Activated naive CD8-positive, alpha-beta T cell treated with anti-CD3 and anti-CD28 coated beads, Interleukin-2, amount 50 U/mL, for 24 hours (primary cell): ENCODE data around the gene HSD17B8.
A peak's percentile ranks its signal among the peaks of the same experiment; 100 is the strongest.

Experiments
- ATAC-seq: fragments of 150-1000 bp; cut with Tn5 transposase; one replicate; pipeline ENCODE4 v1.10.0; 2021
- DNase-seq: peaks from one replicate; pipeline ENCODE4 v3.0.0; 2021
- H3K27ac Mint-ChIP-seq: one replicate; pipeline ENCODE4 v1.8.0; 2021; ENCODE audit warnings: mild to moderate bottlenecking, mixed read lengths
- H3K27me3 Mint-ChIP-seq: one replicate; pipeline ENCODE4 v1.8.0; 2021; ENCODE audit warnings: mixed read lengths
- H3K36me3 Mint-ChIP-seq: one replicate; pipeline ENCODE4 v1.8.0; 2021; ENCODE audit warnings: low read depth, mixed read lengths
- H3K4me1 Mint-ChIP-seq: one replicate; pipeline ENCODE4 v1.8.0; 2021; ENCODE audit warnings: mixed read lengths
- H3K4me3 Mint-ChIP-seq: one replicate; pipeline ENCODE4 v1.8.0; 2021; ENCODE audit warnings: mild to moderate bottlenecking, moderate library complexity, mixed read lengths
- H3K9me3 Mint-ChIP-seq: one replicate; pipeline ENCODE4 v1.8.0; 2021; ENCODE audit warnings: mixed read lengths

HSD17B8 gene

DNA sequence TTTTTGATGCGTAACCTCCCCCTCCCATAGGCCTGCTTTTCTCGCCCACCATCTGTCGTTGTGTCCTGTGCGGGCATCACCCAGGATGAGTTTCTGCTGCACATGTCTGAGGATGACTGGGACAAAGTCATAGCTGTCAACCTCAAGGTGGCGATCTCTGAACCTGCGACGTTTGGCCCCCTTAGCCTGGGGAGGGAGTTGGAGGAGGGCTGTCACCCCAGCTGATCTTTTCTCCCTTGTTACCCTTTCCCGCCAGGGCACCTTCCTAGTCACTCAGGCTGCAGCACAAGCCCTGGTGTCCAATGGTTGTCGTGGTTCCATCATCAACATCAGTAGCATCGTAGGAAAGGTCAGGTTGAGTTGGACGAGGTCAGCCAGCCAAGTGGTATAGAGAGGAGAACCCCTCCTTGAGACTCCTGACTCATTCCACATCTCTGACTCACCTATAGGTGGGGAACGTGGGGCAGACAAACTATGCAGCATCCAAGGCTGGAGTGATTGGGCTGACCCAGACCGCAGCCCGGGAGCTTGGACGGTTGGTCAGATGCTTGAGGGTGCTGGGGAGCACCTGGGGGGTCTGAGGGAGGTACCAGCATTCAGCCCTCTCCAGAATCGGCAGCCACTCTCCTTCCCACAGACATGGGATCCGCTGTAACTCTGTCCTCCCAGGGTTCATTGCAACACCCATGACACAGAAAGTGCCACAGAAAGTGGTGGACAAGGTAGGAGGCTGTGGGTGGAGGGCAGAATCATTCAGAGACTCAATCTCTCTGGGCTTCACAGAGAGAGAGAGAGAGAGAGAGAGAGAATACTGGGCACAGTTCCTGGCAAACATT, 954 bp downstream of the HSD17B8 start:
- H3K4me3 Mint-ChIP-seq: peak overlapping the region; percentile 87
- peak overlapping the region; percentile 95 for H3K27ac Mint-ChIP-seq
- DNase-seq: peak; percentile 65
- ATAC-seq: peak; percentile 70
- no peaks in the 10 kb centered on the region for H3K9me3 Mint-ChIP-seq
- H3K4me1 Mint-ChIP-seq: peaks cover 72% of the 10 kb centered on the region
- peaks cover 46% of the 10 kb centered on the region for H3K36me3 Mint-ChIP-seq
- H3K27me3 Mint-ChIP-seq: no peaks in the 10 kb centered on the region

DNA sequence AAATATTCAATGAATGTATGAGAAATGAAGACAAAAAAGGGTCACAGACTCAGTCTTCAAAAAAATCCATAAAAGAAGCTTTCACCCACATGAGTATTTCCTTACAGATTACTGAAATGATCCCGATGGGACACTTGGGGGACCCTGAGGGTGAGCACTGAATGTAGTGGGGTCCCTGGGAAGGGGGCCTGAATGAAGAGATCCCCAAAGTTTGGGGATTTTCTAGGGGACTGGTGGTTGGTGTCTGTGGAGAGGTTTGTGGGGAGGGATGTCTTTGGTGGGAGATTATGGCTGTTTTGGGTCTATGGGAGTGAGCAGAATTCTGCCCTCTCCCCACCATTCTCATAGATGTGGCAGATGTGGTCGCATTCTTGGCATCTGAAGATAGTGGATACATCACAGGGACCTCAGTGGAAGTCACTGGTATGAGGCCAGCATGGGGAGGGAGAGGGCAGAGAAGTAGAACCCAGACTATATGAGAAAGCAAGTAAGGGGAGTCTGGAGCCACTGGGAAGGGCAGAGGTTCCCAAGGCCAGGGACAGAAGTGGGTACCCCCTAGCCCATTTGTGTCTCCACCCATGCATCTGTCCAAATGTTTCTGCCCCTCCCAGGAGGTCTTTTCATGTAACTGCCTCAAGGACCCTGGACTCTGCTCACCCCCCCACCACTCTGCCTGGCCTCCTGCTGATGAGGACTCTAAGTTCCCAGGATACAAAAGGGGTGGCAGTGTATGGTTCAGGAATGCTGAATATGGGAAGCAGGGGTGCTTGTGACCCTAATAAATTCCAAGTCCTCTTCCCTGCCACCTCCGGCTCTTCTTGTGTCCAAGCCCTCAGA, 1.8 kb downstream of the HSD17B8 start:
- peaks cover 46% of the 10 kb centered on the region for H3K36me3 Mint-ChIP-seq
- no peak for ATAC-seq
- DNase-seq: no peak
- H3K9me3 Mint-ChIP-seq: no peaks in the 10 kb centered on the region
- H3K4me3 Mint-ChIP-seq: peak overlapping the region; percentile 87
- peaks cover 68% of the 10 kb centered on the region for H3K4me1 Mint-ChIP-seq
- H3K27ac Mint-ChIP-seq: peak overlapping the region; percentile 95
- no peaks in the 10 kb centered on the region for H3K27me3 Mint-ChIP-seq

DNA sequence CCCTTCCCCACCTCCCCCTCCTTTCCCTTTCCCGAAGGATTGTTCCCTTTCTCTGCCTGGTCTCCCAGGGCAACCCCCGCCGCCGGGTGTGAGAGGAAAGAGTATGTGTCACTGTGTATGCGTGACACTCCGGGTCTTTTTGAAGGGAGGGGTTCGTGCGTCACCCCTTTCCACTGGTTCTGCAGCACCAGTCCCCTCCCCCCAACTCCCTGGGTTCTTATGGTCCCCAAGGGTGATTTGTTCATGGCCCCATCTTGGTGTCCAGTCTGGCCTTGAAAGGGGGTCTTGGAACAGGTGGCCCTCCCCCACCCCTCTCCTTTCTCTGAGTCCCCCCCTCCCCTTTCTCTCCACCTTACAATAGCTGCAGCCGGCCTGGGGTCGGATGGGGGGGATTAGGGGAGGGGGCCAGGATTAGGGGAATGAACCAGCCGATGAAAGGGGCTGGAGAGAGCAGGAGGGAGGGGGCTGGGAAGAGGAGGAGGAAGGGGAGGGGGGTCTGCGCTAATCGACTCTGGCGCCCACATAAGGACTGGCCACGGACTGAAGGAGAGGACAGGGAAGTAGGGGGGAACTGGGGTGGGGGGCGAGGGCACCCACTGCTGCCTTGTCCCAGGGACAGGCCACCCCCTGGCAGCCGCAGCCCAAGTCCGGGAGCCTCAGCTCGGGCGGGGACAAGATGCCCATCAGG, 2.6 kb downstream of the HSD17B8 start:
- ATAC-seq: no peak
- H3K36me3 Mint-ChIP-seq: peaks cover 41% of the 10 kb centered on the region
- peak overlapping the region; percentile 89 for H3K27ac Mint-ChIP-seq
- peak overlapping the region; percentile 91 for H3K4me3 Mint-ChIP-seq
- no peaks in the 10 kb centered on the region for H3K9me3 Mint-ChIP-seq
- H3K4me1 Mint-ChIP-seq: peaks cover 61% of the 10 kb centered on the region
- no peak for DNase-seq
- no peaks in the 10 kb centered on the region for H3K27me3 Mint-ChIP-seq

DNA sequence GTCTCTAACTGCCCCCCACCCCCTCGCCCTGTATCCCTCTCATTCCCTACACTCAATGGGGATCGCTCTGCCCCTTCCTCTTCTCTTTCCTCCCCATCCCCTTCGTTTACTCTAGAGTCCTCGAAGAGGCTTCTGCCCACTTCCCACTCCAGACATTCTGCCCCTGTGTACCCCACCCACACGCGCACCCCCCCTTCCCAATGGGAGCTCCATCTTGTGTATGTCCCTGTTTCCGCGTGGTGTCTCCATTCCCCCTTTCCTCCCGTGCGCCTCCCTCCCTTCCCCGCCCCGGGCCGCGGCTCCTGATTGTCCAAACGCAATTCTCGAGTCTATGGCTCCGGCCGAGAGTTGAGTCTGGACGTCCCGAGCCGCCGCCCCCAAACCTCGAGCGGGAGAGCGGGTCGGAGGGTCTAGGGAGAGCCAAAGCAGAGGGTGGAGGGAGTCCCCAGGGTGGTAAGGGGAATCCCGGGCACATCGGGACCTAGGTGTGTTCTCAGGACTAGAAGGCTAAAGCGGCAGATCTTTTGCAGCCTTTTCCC, 3.2 kb downstream of the HSD17B8 start:
- H3K27ac Mint-ChIP-seq: peak overlapping the region; percentile 89
- H3K9me3 Mint-ChIP-seq: no peaks in the 10 kb centered on the region
- H3K36me3 Mint-ChIP-seq: peaks cover 38% of the 10 kb centered on the region
- peak overlapping the region; percentile 91 for H3K4me3 Mint-ChIP-seq
- peaks cover 58% of the 10 kb centered on the region for H3K4me1 Mint-ChIP-seq
- DNase-seq (no peak), ATAC-seq (no peak)
- H3K27me3 Mint-ChIP-seq: peaks cover under 1% of the 10 kb centered on the region

DNA sequence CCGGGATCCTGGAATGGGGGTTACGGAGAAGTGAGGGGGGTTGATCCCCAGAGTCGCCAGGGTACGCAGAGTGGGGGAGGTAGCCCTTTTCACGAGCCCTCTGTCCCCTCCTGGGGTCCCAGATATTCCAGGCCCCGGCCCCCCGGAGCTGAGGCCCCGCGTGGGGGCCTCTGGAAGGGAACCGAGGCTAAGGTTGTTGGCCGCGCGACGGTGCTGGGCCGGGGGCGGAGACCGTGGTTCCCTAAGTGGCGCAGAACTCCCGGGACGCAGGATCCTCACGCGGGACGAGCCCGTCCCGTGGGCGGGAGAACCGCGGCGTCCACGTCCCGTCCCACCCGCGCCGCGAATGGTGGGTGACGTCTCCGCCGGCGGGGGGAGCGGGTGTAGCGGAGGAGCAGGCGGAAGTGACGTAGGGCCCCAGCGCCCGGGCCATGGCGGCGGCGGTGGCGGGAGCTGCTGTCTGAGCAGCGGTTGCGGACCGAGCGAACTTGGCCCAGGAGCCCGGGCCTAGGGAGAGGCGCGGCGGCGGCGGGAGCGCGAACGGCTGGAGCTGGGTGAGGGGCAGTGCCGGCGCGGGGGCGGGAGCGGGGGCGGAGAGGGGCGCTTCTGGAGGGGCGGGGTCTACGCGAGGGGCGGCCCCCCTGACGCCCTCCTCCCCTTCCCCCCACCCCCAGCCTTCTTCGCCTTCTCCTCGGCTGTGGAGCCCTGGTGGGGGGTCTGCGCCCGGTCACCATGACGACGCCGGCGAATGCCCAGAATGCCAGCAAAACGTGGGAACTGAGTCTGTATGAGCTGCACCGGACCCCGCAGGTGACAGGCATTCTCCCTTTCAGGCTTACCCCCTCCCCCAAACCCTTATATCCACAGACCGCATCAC, 3.9 kb downstream of the HSD17B8 start, which contains the start of gene RING1:
Gene RING1 (plus strand): TSS at position 410 of the 877 bp plus-strand sequence. CDS start 323 bp downstream, at position 733.
- peaks cover 5% of the 10 kb centered on the region for H3K27me3 Mint-ChIP-seq
- peak; percentile 89 for DNase-seq
- peak within 1 kb of the TSS; percentile 91 for H3K4me3 Mint-ChIP-seq

DNA sequence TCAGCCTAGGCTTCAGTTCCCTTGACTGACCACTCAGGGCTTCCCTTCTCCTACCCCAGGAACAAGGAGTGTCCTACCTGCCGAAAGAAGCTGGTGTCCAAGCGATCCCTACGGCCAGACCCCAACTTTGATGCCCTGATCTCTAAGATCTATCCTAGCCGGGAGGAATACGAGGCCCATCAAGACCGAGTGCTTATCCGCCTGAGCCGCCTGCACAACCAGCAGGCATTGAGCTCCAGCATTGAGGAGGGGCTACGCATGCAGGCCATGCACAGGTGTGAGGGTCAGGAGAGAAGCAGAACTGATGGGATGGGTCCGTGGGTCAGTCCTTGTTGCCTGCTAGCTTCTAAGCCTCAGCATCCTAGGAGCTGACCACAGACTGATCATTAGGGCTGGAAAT, 5.4 kb downstream of the HSD17B8 start:
- Mint-ChIP-seq H3K27ac (peak overlapping the region; percentile 89), H3K36me3 (peaks cover 22% of the 10 kb centered on the region), H3K27me3 (peaks cover 8% of the 10 kb centered on the region), H3K4me1 (peaks cover 57% of the 10 kb centered on the region), H3K4me3 (no peak overlapping the region), H3K9me3 (no peaks in the 10 kb centered on the region)
- ATAC-seq (no peak), DNase-seq (no peak)

More for the DNA sequence above, 3.9 kb downstream of the HSD17B8 start, which contains the start of gene RING1:
- Mint-ChIP-seq H3K4me1 (peaks cover 58% of the 10 kb centered on the region), H3K9me3 (no peaks in the 10 kb centered on the region), H3K36me3 (peaks cover 32% of the 10 kb centered on the region), H3K27ac (peak within 1 kb of the TSS; percentile 89)
- ATAC-seq: no peak

DNA sequence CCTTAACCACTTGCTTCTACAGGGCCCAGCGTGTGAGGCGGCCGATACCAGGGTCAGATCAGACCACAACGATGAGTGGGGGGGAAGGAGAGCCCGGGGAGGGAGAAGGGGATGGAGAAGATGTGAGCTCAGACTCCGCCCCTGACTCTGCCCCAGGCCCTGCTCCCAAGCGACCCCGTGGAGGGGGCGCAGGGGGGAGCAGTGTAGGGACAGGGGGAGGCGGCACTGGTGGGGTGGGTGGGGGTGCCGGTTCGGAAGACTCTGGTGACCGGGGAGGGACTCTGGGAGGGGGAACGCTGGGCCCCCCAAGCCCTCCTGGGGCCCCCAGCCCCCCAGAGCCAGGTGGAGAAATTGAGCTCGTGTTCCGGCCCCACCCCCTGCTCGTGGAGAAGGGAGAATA, 6.7 kb downstream of the HSD17B8 start:
- peaks cover 48% of the 10 kb centered on the region for H3K4me1 Mint-ChIP-seq
- ATAC-seq (no peak), DNase-seq (no peak)
- H3K9me3 Mint-ChIP-seq: no peaks in the 10 kb centered on the region
- peaks cover 8% of the 10 kb centered on the region for H3K27me3 Mint-ChIP-seq
- H3K4me3 Mint-ChIP-seq: no peak overlapping the region
- no peak overlapping the region for H3K27ac Mint-ChIP-seq
- peaks cover 20% of the 10 kb centered on the region for H3K36me3 Mint-ChIP-seq

DNA sequence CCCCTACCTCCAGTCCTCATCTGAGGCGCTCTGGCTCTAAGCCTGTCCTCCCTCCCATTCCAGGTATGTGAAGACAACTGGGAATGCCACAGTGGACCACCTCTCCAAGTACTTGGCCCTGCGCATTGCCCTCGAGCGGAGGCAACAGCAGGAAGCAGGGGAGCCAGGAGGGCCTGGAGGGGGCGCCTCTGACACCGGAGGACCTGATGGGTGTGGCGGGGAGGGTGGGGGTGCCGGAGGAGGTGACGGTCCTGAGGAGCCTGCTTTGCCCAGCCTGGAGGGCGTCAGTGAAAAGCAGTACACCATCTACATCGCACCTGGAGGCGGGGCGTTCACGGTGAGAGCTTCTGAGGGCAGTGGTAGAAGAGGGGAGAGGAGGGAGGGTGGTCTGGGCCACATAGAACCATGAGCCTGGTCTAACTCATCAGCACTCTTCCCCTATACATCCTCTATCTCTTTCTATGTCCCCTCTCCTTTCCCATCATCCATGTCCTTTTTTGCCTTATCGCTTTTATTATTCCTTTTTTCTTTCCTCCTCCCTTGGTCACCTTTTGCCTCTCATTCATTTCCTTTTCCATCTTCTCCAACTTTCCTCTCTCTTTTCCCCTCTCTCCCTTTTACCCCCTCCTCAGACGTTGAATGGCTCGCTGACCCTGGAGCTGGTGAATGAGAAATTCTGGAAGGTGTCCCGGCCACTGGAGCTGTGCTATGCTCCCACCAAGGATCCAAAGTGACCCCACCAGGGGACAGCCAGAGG, 7.4 kb downstream of the HSD17B8 start:
- DNase-seq (no peak), ATAC-seq (no peak)
- Mint-ChIP-seq H3K36me3 (peaks cover 20% of the 10 kb centered on the region), H3K4me3 (peak overlapping the region; percentile 78), H3K9me3 (no peaks in the 10 kb centered on the region), H3K27me3 (peaks cover 8% of the 10 kb centered on the region), H3K27ac (no peak overlapping the region), H3K4me1 (peaks cover 41% of the 10 kb centered on the region)

DNA sequence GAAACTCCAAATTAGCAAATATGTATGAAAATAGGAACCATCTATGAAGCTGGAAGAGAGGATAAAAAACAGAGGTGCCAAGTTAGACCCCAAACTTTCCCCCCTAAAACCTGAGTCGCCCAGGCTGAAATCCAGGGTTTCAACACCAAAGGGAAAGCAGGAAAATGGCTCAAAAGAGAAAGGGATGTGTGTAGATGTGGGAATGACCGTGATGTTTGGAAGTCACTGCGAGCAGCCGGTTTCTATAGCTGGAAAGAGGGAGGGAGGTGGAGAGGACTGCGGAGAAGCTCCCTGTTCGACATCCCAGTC, 8.4 kb downstream of the HSD17B8 start:
- Mint-ChIP-seq H3K4me1 (peaks cover 38% of the 10 kb centered on the region), H3K27ac (no peak overlapping the region), H3K36me3 (peaks cover 20% of the 10 kb centered on the region), H3K27me3 (peaks cover 8% of the 10 kb centered on the region), H3K4me3 (peak overlapping the region; percentile 78), H3K9me3 (no peaks in the 10 kb centered on the region)
- DNase-seq: no peak
- ATAC-seq: no peak

DNA sequence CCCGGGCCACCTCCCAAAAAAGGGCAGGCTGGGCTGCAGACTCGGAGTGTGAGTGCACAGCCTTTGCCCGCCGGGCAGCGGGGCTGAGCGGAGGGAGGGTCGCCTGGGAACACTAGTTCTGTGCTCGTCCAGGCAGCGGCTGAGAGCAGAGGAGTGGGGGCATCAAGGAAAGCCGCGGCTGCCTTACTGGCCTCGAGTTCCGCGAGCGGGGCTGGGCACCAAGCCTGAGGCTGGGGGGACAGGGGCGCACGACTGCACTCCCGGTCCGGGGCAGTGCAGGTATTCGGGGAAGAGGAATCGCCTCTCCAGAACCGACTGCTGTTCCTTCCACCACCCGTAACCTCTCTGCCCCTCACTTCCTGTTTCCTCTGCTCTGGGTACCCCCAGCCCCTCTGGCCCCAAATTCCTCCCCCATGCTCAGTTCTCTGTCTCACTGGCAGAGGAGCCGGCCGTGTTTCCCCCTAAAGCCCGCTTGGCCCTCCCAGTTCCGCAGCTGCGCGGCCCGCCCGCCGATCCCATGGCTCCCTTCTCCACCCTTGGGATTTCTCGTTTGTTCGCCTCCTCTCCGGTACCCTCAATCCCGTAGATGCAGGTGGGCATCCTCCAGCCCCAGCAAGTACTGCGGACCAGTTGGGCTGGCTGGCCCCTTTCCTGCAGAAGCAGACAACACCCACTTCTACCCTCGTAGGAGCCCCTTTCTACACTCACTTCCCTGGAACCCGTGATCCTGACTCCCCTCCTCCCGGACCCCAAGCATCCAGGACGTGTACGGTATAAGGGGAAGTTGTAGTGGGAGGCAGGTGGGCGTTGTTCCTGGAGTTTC, 8.9 kb downstream of the HSD17B8 start:
- peaks cover 10% of the 10 kb centered on the region for H3K27me3 Mint-ChIP-seq
- no peaks in the 10 kb centered on the region for H3K9me3 Mint-ChIP-seq
- DNase-seq (no peak), ATAC-seq (peak; percentile 45)
- peaks cover 20% of the 10 kb centered on the region for H3K36me3 Mint-ChIP-seq
- H3K27ac Mint-ChIP-seq: no peak overlapping the region
- peak overlapping the region; percentile 78 for H3K4me3 Mint-ChIP-seq
- H3K4me1 Mint-ChIP-seq: peaks cover 37% of the 10 kb centered on the region

DNA sequence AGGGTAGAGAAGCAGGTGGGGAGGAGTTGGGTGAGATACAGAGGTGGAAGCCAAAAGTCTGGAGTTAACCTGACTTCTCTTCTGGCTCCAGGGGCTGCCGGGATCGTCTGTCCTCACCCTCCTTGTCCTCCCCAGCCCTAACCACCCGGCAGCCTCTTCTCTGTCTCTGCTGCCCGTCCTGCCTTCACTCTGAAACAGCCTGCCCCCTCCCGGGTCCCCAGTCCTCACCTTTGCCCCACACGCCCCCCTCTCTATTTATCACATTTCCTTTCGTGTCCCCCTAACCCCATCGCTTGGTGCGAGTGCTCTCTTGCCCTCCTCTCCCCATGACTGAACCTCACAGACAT, 9.5 kb downstream of the HSD17B8 start:
- DNase-seq: no peak
- Mint-ChIP-seq H3K36me3 (peaks cover 20% of the 10 kb centered on the region), H3K4me3 (peak overlapping the region; percentile 78), H3K27me3 (peaks cover 11% of the 10 kb centered on the region), H3K9me3 (no peaks in the 10 kb centered on the region), H3K27ac (no peak overlapping the region), H3K4me1 (peaks cover 34% of the 10 kb centered on the region)
- no peak for ATAC-seq

DNA sequence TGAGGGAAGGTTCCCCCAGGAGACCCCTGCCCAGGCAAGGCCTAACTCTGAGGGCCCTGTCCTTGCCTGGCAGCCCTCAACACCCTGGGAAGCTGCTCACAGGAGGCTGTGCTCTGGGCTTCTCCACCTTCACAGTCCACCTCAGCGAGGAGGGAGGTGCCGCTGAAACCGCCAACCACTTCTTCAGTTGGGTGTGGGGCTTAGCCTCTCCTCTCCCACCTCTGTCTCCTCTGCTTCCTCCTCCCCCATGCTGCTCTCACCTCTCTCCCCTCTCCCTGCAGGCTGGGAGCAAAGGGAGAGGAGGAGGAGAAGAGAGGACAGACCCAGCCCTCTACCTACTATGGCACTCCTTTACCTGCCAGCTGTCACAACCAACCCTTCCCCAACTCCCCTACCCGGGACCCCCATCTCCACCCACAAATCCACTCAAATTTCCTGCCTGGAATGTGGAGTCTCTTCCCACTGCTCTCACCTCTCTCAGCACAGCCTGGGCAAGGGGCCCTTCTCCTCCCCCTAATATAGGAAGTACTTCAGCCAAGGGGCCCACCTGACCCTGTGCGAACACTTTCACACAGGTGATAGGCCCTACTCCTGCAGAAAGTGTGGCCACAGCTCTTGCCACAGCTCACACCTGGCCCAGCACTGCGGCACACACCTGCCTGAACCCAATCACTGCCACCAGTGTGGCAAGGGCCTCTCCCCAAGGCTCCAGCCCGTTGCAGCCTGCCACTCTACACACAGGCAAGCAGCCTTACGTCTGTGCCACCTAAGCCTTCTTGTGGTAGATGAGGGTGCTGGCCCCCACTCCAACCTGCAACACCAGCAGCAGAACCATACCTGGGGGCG, 11.0 kb downstream of the HSD17B8 start:
- DNase-seq (no peak), ATAC-seq (no peak)
- Mint-ChIP-seq H3K4me3 (no peak overlapping the region), H3K27ac (no peak overlapping the region), H3K4me1 (peaks cover 27% of the 10 kb centered on the region), H3K27me3 (peaks cover 12% of the 10 kb centered on the region), H3K36me3 (peaks cover 10% of the 10 kb centered on the region), H3K9me3 (no peaks in the 10 kb centered on the region)
